ENCODE data around the gene TUT7.

TUT7 gene

DNA sequence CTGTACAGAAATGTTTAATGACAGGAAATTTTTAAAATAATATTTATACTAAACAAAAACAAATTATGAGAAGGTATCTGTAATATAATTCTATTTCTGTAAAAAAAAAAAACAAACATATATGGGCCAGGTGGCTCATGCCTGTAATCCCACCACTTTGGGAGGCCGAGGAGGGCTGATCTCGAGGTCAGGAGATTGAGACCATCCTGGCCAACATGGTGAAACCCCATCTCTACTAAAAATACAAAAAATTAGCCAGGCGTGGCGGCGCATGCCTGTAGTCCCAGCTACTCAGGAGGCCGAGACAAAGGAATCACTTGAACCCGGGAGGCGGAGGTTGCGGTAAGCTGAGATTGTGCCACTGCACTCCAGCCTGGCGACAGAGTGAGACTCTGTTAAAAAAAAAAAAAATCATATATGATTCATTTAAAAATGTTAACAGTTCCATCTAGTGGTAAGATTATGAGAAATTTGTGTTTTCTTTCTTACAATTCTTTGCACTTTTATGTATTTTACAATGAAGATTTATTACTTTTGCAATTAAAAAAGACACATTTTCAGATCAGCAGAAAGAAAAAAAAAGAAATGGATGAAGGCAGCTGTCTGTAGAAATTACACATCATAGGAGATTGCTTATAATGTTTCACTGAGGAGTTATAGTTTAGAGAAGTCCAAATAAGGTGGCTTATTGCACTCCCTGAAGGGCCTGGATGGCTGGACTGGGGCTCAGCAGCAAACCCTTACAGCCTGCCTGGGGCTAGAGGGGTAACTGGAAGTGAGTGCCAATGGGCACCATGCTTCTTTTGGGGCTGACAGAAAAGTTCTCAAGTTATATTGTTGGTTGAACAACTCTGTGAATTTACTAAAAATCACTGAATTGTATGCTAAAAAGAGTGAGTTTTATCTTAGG is 115.1 kb downstream of the TUT7 start:
- H4K20me1 ChIP-seq (ENCODE audit: low read depth, low read length) = no peaks in the 10 kb centered on the region
- H3K9me2 ChIP-seq (replicated peaks; ENCODE audit: insufficient read depth, low read length) = no peaks in the 10 kb centered on the region
- H3K79me2 ChIP-seq (ENCODE audit: insufficient read depth, low read length) = no peaks in the 10 kb centered on the region
- TF ChIP-seq, protein P1, sequence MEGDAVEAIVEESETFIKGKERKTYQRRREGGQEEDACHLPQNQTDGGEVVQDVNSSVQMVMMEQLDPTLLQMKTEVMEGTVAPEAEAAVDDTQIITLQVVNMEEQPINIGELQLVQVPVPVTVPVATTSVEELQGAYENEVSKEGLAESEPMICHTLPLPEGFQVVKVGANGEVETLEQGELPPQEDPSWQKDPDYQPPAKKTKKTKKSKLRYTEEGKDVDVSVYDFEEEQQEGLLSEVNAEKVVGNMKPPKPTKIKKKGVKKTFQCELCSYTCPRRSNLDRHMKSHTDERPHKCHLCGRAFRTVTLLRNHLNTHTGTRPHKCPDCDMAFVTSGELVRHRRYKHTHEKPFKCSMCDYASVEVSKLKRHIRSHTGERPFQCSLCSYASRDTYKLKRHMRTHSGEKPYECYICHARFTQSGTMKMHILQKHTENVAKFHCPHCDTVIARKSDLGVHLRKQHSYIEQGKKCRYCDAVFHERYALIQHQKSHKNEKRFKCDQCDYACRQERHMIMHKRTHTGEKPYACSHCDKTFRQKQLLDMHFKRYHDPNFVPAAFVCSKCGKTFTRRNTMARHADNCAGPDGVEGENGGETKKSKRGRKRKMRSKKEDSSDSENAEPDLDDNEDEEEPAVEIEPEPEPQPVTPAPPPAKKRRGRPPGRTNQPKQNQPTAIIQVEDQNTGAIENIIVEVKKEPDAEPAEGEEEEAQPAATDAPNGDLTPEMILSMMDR (IDR thresholded peaks at IDR 0.05; ENCODE audit: insufficient read depth, low read length, poor library complexity, severe bottlenecking) = no peak
- no peak for TF ChIP-seq EZH2phosphoT487 (conservative IDR thresholded peaks at IDR 0.05; ENCODE audit: low read length)
- no peak overlapping the region for H3K27ac ChIP-seq (ENCODE audit: low read depth, low read length)
- no peaks in the 10 kb centered on the region for H3K36me3 ChIP-seq (ENCODE audit: low read length)
- H3K9ac ChIP-seq (ENCODE audit: low read length) = no peak overlapping the region
- H2AFZ ChIP-seq (ENCODE audit: low read depth, low read length, severe bottlenecking) = no peak overlapping the region
- H3F3A ChIP-seq (ENCODE audit: insufficient read depth) = no peaks in the 10 kb centered on the region
- H3K27me3 ChIP-seq (ENCODE audit: low read length) = no peaks in the 10 kb centered on the region
- H3K4me3 ChIP-seq (ENCODE audit: insufficient read depth, low read length, poor library complexity, severe bottlenecking) = no peak overlapping the region
- H3K9me3 ChIP-seq (ENCODE audit: insufficient read depth, low read length) = no peaks in the 10 kb centered on the region
- H3K4me2 ChIP-seq (ENCODE audit: low read depth, low read length, poor library complexity, severe bottlenecking) = no peak overlapping the region

Measured in SU-DHL-6 (cell line).